ENCODE results near the gene IGF1R. TPM values are rescaled to one million over a fixed set of nuclear protein-coding genes. Genes with fewer than 3 reads are reported as not detected.
A peak's percentile ranks its signal among the peaks of the same experiment; 100 is the strongest.

IGF1R gene
- total and polyA plus RNA-seq, 2 experiments from 2014 or later = 10.8 to 42.9 TPM

GRCh38 chr15:98668566-98669308 is 20.4 kb downstream of the IGF1R start:
- H3K4me3 ChIP-seq = no peak overlapping the region
- peak; percentile 23 for DNase-seq (ENCODE audit: low spot score)
- peaks cover 53% of the 10 kb centered on the region for H3K4me1 ChIP-seq (ENCODE audit: insufficient read depth)
- H2AFZ ChIP-seq = no peak overlapping the region
- H3K4me2 ChIP-seq = peak overlapping the region; percentile 50
- H3K27me3 ChIP-seq = no peaks in the 10 kb centered on the region
- WGBS (ENCODE audit: low lambda C conversion rate, missing lambda C conversion rate) = 44% methylated on average over 10 of the region's 10 CpGs
- no peak for TF ChIP-seq CTCF (IDR thresholded peaks at IDR 0.05; ENCODE audit: poor library complexity)
- TF ChIP-seq EZH2 (IDR thresholded peaks at IDR 0.05; ENCODE audit: borderline replicate concordance) = no peak
- TF ChIP-seq EZH2phosphoT487 (IDR thresholded peaks at IDR 0.05; ENCODE audit: low read depth, severe bottlenecking, unreplicated experiment) = no peak
- H3K36me3 ChIP-seq (replicated peaks; ENCODE audit: insufficient read depth, low read depth) = no peaks in the 10 kb centered on the region
- no peaks in the 10 kb centered on the region for H3K9me2 ChIP-seq (replicated peaks; ENCODE audit: insufficient read depth)
- H3K9me3 ChIP-seq (ENCODE audit: low read depth) = no peaks in the 10 kb centered on the region
- H3K79me2 ChIP-seq = peaks cover 94% of the 10 kb centered on the region
- peaks cover 26% of the 10 kb centered on the region for H4K20me1 ChIP-seq (ENCODE audit: insufficient read depth, poor library complexity, severe bottlenecking)
- peak overlapping the region; percentile 47 for H3K27ac ChIP-seq

GRCh38 chr15:98669638-98670037 is 21.3 kb downstream of the IGF1R start:
- H3K4me2 ChIP-seq = no peak overlapping the region
- peak overlapping the region; percentile 47 for H3K27ac ChIP-seq
- H3K4me1 ChIP-seq (ENCODE audit: insufficient read depth) = peaks cover 60% of the 10 kb centered on the region
- H3K79me2 ChIP-seq = peaks cover 94% of the 10 kb centered on the region
- H3K36me3 ChIP-seq (replicated peaks; ENCODE audit: insufficient read depth, low read depth) = no peaks in the 10 kb centered on the region
- peaks cover 25% of the 10 kb centered on the region for H4K20me1 ChIP-seq (ENCODE audit: insufficient read depth, poor library complexity, severe bottlenecking)
- H3K9me3 ChIP-seq (ENCODE audit: low read depth) = no peaks in the 10 kb centered on the region
- no peak overlapping the region for H2AFZ ChIP-seq
- TF ChIP-seq EZH2 (IDR thresholded peaks at IDR 0.05; ENCODE audit: borderline replicate concordance) (no peak), CTCF (IDR thresholded peaks at IDR 0.05; ENCODE audit: poor library complexity) (no peak), EZH2phosphoT487 (IDR thresholded peaks at IDR 0.05; ENCODE audit: low read depth, severe bottlenecking, unreplicated experiment) (no peak)
- no peaks in the 10 kb centered on the region for H3K9me2 ChIP-seq (replicated peaks; ENCODE audit: insufficient read depth)
- no peak overlapping the region for H3K4me3 ChIP-seq
- no peaks in the 10 kb centered on the region for H3K27me3 ChIP-seq
- WGBS (ENCODE audit: low lambda C conversion rate, missing lambda C conversion rate) = 84% methylated on average over 7 of the region's 7 CpGs
- DNase-seq (ENCODE audit: low spot score) = no peak

GRCh38 chr15:98671060-98672008 is 23.0 kb downstream of the IGF1R start:
- no peaks in the 10 kb centered on the region for H3K36me3 ChIP-seq (replicated peaks; ENCODE audit: insufficient read depth, low read depth)
- no peaks in the 10 kb centered on the region for H3K27me3 ChIP-seq
- peak overlapping the region; percentile 56 for H3K4me2 ChIP-seq
- peaks cover 94% of the 10 kb centered on the region for H3K79me2 ChIP-seq
- 23% methylated on average over 6 of the region's 6 CpGs for WGBS (ENCODE audit: low lambda C conversion rate, missing lambda C conversion rate)
- peak; percentile 38 for DNase-seq (ENCODE audit: low spot score)
- H3K4me1 ChIP-seq (ENCODE audit: insufficient read depth) = peaks cover 61% of the 10 kb centered on the region
- no peaks in the 10 kb centered on the region for H3K9me2 ChIP-seq (replicated peaks; ENCODE audit: insufficient read depth)
- no peaks in the 10 kb centered on the region for H3K9me3 ChIP-seq (ENCODE audit: low read depth)
- H3K27ac ChIP-seq = peak overlapping the region; percentile 79
- no peak overlapping the region for H3K4me3 ChIP-seq
- H4K20me1 ChIP-seq (ENCODE audit: insufficient read depth, poor library complexity, severe bottlenecking) = peaks cover 17% of the 10 kb centered on the region
- no peak overlapping the region for H2AFZ ChIP-seq
- TF ChIP-seq EZH2 (IDR thresholded peaks at IDR 0.05; ENCODE audit: borderline replicate concordance) (no peak), EZH2phosphoT487 (IDR thresholded peaks at IDR 0.05; ENCODE audit: low read depth, severe bottlenecking, unreplicated experiment) (no peak), CTCF (IDR thresholded peaks at IDR 0.05; ENCODE audit: poor library complexity) (no peak)
